Pancreas (tissue), 10 donors: ENCODE results near the gene SMOC2. TPM values are rescaled to one million over a fixed set of nuclear protein-coding genes. Genes with fewer than 3 reads are reported as not detected.

ENCODE experiments used
- ATAC-seq, 4 donors: fragments of 200-7000 bp; cut with Tn5 transposase; one replicate each; pipeline versions ENCODE4 v1.8.0 to v1.9.1; 2020; ENCODE audit warnings: mild to moderate bottlenecking in 4 of 4, moderate library complexity in 4 of 4
- DNase-seq, 6 donors: peaks; one replicate each; pipeline ENCODE4 v3.0.0-alpha.2; 2020
- FAIRE-seq: peaks from 2 replicates; lab custom pipeline; 2012; peaks lifted over from hg19 to GRCh38; lab: Jason Lieb, UNC
- H3K27ac ChIP-seq, 4 donors: fragments of 200-600 bp; sonication (generic); 1 replicate in 3 of 4; 2 replicates in 1 of 4; pipeline versions ENCODE4 v1.5.0 to v1.8.0; 2020
- H3K27me3 ChIP-seq, 4 donors: fragments of 200-600 bp; one replicate each; pipeline ENCODE4 v1.8.0; 2021
- H3K36me3 ChIP-seq, 3 donors: fragments of 200-600 bp; sonication (generic) in 1 of 3; one replicate each; pipeline versions ENCODE4 v1.5.0 to v1.8.0; 2020 to 2021
- H3K4me1 ChIP-seq, 3 donors: fragments of 200-600 bp; one replicate each; pipeline ENCODE4 v1.8.0; 2021
- H3K4me3 ChIP-seq, 4 donors: fragments of 200-600 bp; sonication (generic) in 2 of 4; one replicate each; pipeline versions ENCODE4 v1.5.0 to v1.8.0; 2020 to 2021
- H3K9me3 ChIP-seq, 4 donors: fragments of 200-600 bp; one replicate each; pipeline ENCODE4 v1.8.0; 2021
- WGBS, 2 donors: extraction: QIAGEN DNeasy Blood & Tissue Kit; methylation state at CpG; one replicate each; pipeline ENCODE4 v1.1.7; 2013; 5-methylcytosine and 5-hydroxymethylcytosine counted together
- intact Hi-C, 3 donors: fragments of 100-400 bp; cut with DNase I; formaldehyde crosslinking; loops; one replicate each; pipeline versions ENCODE4 v1.11.1 to v1.14.2; 2022
- polyA plus RNA-seq, 2 donors: library from polyadenylated mRNA; stranded (reverse); fragments of 200-250 nt; gene quantifications; one replicate each; pipeline ENCODE4 v1.2.3, GENCODE V29; 2013
- total RNA-seq, 6 donors: library from RNA; stranded (reverse); fragmentation: NEBNext Ultra II Directional in 4 of 6; extraction: Animal tissue kit (Norgen Biotek cat#: 25700) in 4 of 6; gene quantifications; one replicate each; pipeline versions ENCODE4 v1.2.1 to v1.2.4, GENCODE V29; 2021 to 2023
- TF ChIP-seq, protein P1 (sequence below), 4 donors: fragments of 200-600 bp; sonication (generic) in 3 of 4; IDR thresholded peaks; one replicate each; pipeline versions ENCODE4 v1.5.0 to v1.8.0; 2021; ENCODE audit warnings: antibody characterized with exemption in 4 of 4
- donor health status: healthy with polysubstance abuse.
- donor health status: DM: no; HTN: no; CAD: no; lungs with moderate emphysema.
- donor health status: DM: no; HTN: no; CAD: no.
- donor health status: control.
- donor health status: control.
- donor health status: Bipolar disorder and iron deficiency.
- donor health status: DM: yes; HTN: yes; CAD: no.
- donor health status: DM: no; HTN: no; CAD: no.
- donor health status: DM: no; HTN: no; CAD: no.
- donor health status: DM: yes; HTN: yes; CAD: no.

Gene SMOC2
- total and polyA plus RNA-seq, 8 donors: 2.5 to 18.4 (median 6.5) TPM

DNA sequence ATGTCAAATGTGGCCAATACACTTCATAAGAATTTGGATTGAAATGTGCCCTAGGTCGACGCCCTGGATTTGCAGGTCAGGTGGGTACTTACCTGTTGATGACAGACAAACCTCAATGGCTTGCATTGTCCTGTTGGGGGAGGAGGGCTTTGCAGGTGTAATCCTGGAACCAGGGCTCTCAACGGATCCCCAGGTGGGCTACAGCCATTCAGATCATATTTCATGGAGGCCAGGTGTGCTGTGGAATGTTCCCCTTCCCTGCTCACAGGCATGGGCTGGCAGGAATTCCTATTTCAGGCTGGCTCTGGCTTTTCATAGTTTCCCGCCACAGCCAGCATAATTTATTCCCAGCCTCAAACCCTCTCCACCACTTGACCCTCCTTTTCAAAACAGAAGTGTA is 254.7 kb downstream of the SMOC2 start:
- FAIRE-seq: no peak
- Histone ChIP-seq H3K27me3 (no peaks in the 10 kb centered on the region), H3K9me3 (no peaks in the 10 kb centered on the region), H3K36me3 (no peaks in the 10 kb centered on the region), H3K4me3 (no peak overlapping the region), H3K27ac (no peak overlapping the region), H3K4me1 (no peaks in the 10 kb centered on the region)
- TF ChIP-seq, protein P1, sequence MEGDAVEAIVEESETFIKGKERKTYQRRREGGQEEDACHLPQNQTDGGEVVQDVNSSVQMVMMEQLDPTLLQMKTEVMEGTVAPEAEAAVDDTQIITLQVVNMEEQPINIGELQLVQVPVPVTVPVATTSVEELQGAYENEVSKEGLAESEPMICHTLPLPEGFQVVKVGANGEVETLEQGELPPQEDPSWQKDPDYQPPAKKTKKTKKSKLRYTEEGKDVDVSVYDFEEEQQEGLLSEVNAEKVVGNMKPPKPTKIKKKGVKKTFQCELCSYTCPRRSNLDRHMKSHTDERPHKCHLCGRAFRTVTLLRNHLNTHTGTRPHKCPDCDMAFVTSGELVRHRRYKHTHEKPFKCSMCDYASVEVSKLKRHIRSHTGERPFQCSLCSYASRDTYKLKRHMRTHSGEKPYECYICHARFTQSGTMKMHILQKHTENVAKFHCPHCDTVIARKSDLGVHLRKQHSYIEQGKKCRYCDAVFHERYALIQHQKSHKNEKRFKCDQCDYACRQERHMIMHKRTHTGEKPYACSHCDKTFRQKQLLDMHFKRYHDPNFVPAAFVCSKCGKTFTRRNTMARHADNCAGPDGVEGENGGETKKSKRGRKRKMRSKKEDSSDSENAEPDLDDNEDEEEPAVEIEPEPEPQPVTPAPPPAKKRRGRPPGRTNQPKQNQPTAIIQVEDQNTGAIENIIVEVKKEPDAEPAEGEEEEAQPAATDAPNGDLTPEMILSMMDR (IDR thresholded peaks at IDR 0.05): no peak
- intact Hi-C loops: no loop called here
- ATAC-seq: no peak
- WGBS, 2 donors: 68 to 70% methylated on average over 4 of the region's 4 CpGs
- DNase-seq: no peak

DNA sequence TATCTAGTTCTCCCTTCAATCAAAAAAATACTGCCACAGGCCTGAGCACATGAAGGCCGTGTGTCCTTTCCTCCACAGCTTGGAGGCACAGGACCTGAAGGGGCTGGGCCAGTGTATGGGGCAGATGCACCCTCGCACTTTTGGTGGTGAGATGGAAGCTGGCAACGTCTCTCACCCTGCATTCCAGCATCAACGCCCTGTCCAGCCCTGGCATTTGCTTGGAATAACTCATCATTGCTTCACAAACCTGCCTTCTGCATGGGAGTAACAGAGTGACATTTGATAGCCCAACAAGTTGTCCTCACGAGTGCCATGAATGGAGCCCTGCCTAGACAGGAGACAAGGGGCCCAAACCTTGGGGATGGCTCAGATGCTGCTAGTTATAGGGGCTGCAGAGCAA is 257.9 kb downstream of the SMOC2 start:
- TF ChIP-seq, protein P1 (IDR thresholded peaks at IDR 0.05): no peak
- no peak for DNase-seq
- Histone ChIP-seq H3K27me3 (no peaks in the 10 kb centered on the region), H3K9me3 (no peaks in the 10 kb centered on the region), H3K4me3 (no peak overlapping the region), H3K4me1 (no peaks in the 10 kb centered on the region), H3K36me3 (no peaks in the 10 kb centered on the region), H3K27ac (no peak overlapping the region)
- no peak for FAIRE-seq
- ATAC-seq: no peak
- 55 to 67% methylated on average over 5 of the region's 5 CpGs for WGBS, 2 donors
- intact Hi-C loops: no loop called here

DNA sequence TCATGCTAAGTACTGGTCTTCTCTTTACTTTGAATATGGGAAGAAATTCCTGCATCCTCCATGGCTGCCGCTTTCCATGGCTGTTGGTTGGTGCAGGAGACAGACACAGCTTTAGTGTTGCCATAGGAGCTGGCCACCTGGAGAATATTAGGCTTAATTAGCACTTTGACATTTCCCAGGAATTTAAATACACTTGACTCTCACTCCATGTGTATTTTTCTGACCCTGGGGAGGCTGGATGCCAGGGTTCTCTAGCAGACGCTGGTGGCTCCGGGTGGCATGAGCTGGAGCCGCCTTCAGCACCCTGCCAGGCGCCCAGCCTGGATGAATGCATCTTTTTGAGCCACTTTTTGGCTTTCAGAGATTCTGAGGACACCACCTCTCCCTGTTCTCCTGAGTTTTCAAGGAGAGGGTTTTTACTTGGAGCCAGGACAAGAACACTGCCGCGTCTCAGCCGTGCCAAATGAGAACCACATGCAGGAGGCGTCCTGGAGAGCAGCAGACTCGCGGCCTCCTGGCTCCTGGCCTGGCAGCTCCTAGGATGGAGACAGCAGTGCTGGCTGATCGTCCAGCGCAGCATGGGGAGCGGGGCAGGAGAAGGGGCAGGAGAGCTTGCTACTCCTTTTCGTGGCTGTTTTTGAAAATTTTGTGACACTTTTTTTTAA is 258.8 kb downstream of the SMOC2 start:
- no peak for FAIRE-seq
- TF ChIP-seq, protein P1 (IDR thresholded peaks at IDR 0.05): no peak
- intact Hi-C loops: no loop called here
- Histone ChIP-seq H3K36me3 (no peaks in the 10 kb centered on the region), H3K27me3 (no peaks in the 10 kb centered on the region), H3K9me3 (no peaks in the 10 kb centered on the region), H3K4me3 (no peak overlapping the region), H3K4me1 (no peaks in the 10 kb centered on the region), H3K27ac (no peak overlapping the region)
- WGBS, 2 donors: 57 to 60% methylated on average over 15 of the region's 15 CpGs
- ATAC-seq: no peak
- DNase-seq: peak in 1 of 6 donors; percentile 40

DNA sequence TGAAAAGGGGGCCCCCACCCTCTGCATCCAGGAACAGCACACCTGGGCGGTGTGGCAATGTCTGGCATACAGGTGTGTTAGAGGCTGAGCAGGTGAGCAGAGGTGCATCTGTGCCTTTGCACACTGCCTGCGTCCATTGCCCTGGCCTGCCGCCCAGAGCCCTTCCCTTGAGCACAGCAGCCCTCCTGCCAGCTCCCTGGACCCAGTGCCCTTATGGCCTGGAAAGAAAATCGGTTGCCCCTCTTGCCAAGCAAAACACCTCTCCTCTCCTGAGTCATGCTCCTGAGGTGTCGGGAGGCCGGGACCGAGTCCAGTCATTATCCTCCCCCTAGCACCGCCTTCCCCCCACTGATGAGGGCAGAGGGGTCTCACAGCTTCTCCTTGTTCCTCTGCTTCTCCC is 259.9 kb downstream of the SMOC2 start:
- no peaks in the 10 kb centered on the region for H3K4me1 ChIP-seq
- intact Hi-C loops: no loop called here
- H3K36me3 ChIP-seq: no peaks in the 10 kb centered on the region
- FAIRE-seq (no peak), ATAC-seq (no peak), DNase-seq (no peak)
- H3K27me3 ChIP-seq: no peaks in the 10 kb centered on the region
- 80 to 82% methylated on average over 8 of the region's 8 CpGs for WGBS, 2 donors
- no peak overlapping the region for H3K27ac ChIP-seq
- H3K4me3 ChIP-seq: no peak overlapping the region
- no peaks in the 10 kb centered on the region for H3K9me3 ChIP-seq
- TF ChIP-seq, protein P1 (IDR thresholded peaks at IDR 0.05): no peak

DNA sequence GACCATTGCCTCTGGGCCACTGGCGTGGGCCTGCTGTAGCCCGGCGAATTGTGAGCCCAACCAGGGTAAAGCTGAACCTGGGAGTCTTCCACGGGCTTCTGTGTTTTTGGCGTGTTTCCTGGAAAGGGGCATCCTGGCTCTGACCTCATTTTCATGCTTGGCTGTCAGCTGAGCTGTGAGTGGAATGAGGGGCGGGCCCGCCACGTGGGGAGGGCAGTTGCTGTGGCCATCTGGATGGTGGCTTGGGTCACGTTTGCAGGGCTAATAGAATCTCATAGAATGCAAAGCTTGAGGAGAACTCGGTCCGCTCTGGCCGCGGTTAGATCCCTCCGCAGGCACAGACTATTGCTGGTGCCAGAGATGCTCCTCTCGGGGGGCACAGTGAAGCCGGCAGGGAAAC is 263.0 kb downstream of the SMOC2 start:
- Histone ChIP-seq H3K9me3 (no peaks in the 10 kb centered on the region), H3K27me3 (no peaks in the 10 kb centered on the region), H3K4me1 (no peaks in the 10 kb centered on the region), H3K4me3 (no peak overlapping the region), H3K36me3 (no peaks in the 10 kb centered on the region), H3K27ac (no peak overlapping the region)
- intact Hi-C loops: no loop called here
- ATAC-seq (no peak), FAIRE-seq (no peak), DNase-seq (no peak)
- 67 to 72% methylated on average over 16 of the region's 16 CpGs for WGBS, 2 donors
- TF ChIP-seq, protein P1 (IDR thresholded peaks at IDR 0.05): no peak
